Erythroblast (primary cell): Measurements from ENCODE around the gene TSPEAR.

Experiments used
- GATA1 ChIP-seq: IDR thresholded peaks from 2 replicates; pipeline ENCODE4 v1.6.1; 2011; ENCODE audit warnings: low read depth, mild to moderate bottlenecking, control low read depth, low read length, moderate library complexity
- POLR2A ChIP-seq: IDR thresholded peaks from 2 replicates; pipeline ENCODE4 v1.6.1; 2011; ENCODE audit warnings: mild to moderate bottlenecking, low read length

GRCh38 chr21:44664691-44665090 lies 46.7 kb downstream of the TSPEAR start:
- no peak for TF ChIP-seq POLR2A
- TF ChIP-seq GATA1: no peak
